ENCODE data around the gene COL5A1.

The COL5A1 gene

DNA sequence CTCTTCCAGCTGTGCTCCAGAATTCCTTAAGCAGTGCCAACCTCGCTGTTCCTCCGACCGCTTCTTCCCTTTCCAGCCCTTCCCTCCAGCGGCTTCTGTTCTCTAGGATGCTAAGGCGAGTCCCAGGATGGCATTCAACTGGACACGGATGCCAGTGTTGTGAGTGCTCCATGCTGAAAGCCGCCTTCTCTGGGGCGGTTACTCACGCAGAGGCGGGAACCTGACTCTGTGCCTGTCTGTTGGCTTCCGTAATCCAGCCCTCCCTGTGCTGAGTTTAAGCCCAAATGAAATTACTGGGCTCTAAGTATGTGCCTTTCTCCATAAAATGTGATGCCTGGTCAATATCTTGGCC lies 20.2 kb downstream of the COL5A1 start:
- Histone ChIP-seq H3K27me3 (ENCODE audit: control insufficient read depth in 1 of 2, insufficient read depth in 1 of 2, low read length in 2 of 2) (no peaks in the 10 kb centered on the region), H3K4ac (ENCODE audit: low read depth in 1 of 2, low read length in 2 of 2) (peak overlapping the region in 1 of 2 experiments; percentile 3), H2BK15ac (ENCODE audit: low read depth, poor library complexity, severe bottlenecking) (no peak overlapping the region), H3K36me3 (ENCODE audit: control insufficient read depth in 1 of 2, insufficient read depth in 2 of 2, low read depth in 1 of 2, low read length in 2 of 2) (peaks cover 9 to 32% of the 10 kb centered on the region in 2 experiments), H4K8ac (ENCODE audit: low read length) (peak overlapping the region; percentile 4), H3K27ac (ENCODE audit: low read length, poor library complexity, severe bottlenecking) (peak overlapping the region; percentile 86), H3K79me1 (replicated peaks; ENCODE audit: low read length, poor library complexity, severe bottlenecking) (peaks cover 40% of the 10 kb centered on the region), H4K91ac (ENCODE audit: low read length) (peak overlapping the region; percentile 1), H3K4me1 (ENCODE audit: control insufficient read depth, insufficient read depth, low read depth, low read length) (peaks cover 39% of the 10 kb centered on the region), H3K18ac (ENCODE audit: low read depth in 1 of 2, low read length in 2 of 2) (peak overlapping the region; percentile 34 to 63), H3K14ac (ENCODE audit: low read length in 2 of 2) (no peak overlapping the region), H2BK120ac (ENCODE audit: low read depth, low read length) (no peak overlapping the region), H3K4me2 (ENCODE audit: low read length, poor library complexity, severe bottlenecking) (no peak overlapping the region), H3K23ac (ENCODE audit: low read length in 2 of 2) (no peak overlapping the region), H2AFZ (ENCODE audit: low read depth, low read length) (no peak overlapping the region), H2BK5ac (ENCODE audit: low read depth, low read length, poor library complexity, severe bottlenecking) (no peak overlapping the region), H2AK5ac (ENCODE audit: low read length, severe bottlenecking) (no peak overlapping the region), H3K9me3 (ENCODE audit: control insufficient read depth, low read length) (no peaks in the 10 kb centered on the region), H2BK12ac (ENCODE audit: low read length in 2 of 2) (no peak overlapping the region), H3K9ac (ENCODE audit: low read length) (peak overlapping the region; percentile 82), H3K4me3 (ENCODE audit: insufficient read depth in 1 of 2, low read depth in 1 of 2, low read length in 2 of 2) (peak overlapping the region in 1 of 2 experiments; percentile 57)
- WGBS, result 37% methylated on average over 11 of the region's 11 CpGs
- no peak for DNase-seq

DNA sequence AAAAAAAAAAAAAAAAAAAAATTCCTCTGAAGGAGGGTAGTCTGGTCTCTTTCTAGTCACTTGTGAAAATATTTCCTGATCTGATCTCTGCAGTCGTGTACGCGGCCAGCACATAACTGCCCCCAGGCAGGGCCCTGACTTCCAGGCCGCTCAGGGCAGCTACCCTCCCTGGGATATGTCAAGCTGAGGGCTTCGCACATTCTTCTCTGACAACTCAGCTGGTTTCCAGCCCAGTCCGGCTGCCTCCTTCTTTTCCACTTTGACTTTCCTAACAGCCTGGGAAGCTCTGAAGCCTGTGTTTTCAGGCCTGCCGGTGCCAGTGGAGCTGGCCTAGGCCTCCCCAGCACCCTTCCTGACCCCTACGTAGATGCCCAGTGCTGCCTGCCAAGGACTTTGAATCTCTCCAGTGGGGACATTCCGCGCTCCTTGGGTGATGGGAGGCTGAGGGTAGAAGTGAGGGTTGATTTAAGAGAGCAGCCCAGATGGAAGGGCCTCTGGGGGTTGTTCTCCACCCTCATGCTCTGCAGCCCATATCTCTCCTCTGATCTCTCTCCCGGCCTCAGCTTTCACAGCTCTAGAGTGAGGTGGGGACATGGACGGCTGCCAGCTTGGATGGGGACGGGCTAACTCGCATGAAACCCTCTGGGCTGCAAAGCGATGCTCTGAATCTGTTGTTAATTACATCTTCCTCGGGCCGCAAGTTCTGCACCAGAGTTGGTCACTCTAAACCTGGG lies 20.7 kb downstream of the COL5A1 start:
- Histone ChIP-seq H3K9ac (ENCODE audit: low read length) (peak overlapping the region; percentile 82), H3K27me3 (ENCODE audit: control insufficient read depth in 1 of 2, insufficient read depth in 1 of 2, low read length in 2 of 2) (no peaks in the 10 kb centered on the region), H3K4me1 (ENCODE audit: control insufficient read depth, insufficient read depth, low read depth, low read length) (peaks cover 43% of the 10 kb centered on the region), H2BK120ac (ENCODE audit: low read depth, low read length) (no peak overlapping the region), H4K8ac (ENCODE audit: low read length) (no peak overlapping the region), H3K18ac (ENCODE audit: low read depth in 1 of 2, low read length in 2 of 2) (peak overlapping the region; percentile 76 to 84), H3K4ac (ENCODE audit: low read depth in 1 of 2, low read length in 2 of 2) (no peak overlapping the region), H3K27ac (ENCODE audit: low read length, poor library complexity, severe bottlenecking) (peak overlapping the region; percentile 86), H3K23ac (ENCODE audit: low read length in 2 of 2) (no peak overlapping the region), H4K91ac (ENCODE audit: low read length) (peak overlapping the region; percentile 81), H3K79me1 (replicated peaks; ENCODE audit: low read length, poor library complexity, severe bottlenecking) (peaks cover 43% of the 10 kb centered on the region), H3K4me2 (ENCODE audit: low read length, poor library complexity, severe bottlenecking) (no peak overlapping the region), H2BK12ac (ENCODE audit: low read length in 2 of 2) (peak overlapping the region in 1 of 2 experiments; percentile 69), H2BK15ac (ENCODE audit: low read depth, poor library complexity, severe bottlenecking) (no peak overlapping the region), H3K9me3 (ENCODE audit: control insufficient read depth, low read length) (no peaks in the 10 kb centered on the region), H2BK5ac (ENCODE audit: low read depth, low read length, poor library complexity, severe bottlenecking) (no peak overlapping the region), H3K4me3 (ENCODE audit: insufficient read depth in 1 of 2, low read depth in 1 of 2, low read length in 2 of 2) (peak overlapping the region in 1 of 2 experiments; percentile 57), H2AFZ (ENCODE audit: low read depth, low read length) (no peak overlapping the region), H2AK5ac (ENCODE audit: low read length, severe bottlenecking) (peak overlapping the region; percentile 43), H3K36me3 (ENCODE audit: control insufficient read depth in 1 of 2, insufficient read depth in 2 of 2, low read depth in 1 of 2, low read length in 2 of 2) (peaks cover 9 to 37% of the 10 kb centered on the region in 2 experiments), H3K14ac (ENCODE audit: low read length in 2 of 2) (no peak overlapping the region)
- 6% methylated on average over 14 of the region's 17 CpGs for WGBS
- peak; percentile 98 for DNase-seq

DNA sequence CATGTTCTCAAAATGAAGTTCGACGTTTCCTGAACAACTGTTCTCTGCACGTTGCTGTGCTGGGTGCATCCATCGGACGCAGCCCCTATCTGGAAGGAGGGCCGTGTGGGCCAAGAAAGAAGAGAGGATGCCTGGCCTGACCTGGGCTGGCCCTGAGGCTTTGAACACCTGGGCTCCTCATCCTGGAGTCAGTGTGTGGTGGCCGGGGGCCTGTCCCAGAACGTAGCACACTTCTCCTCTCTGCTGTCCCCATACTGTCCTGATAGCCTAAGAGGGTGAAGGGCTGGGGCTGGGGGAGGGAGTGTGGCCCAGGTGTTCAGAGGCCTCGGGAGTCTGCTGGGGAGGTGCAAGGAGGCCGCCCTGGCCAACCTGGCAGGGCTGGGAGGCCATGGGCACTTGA lies 21.5 kb downstream of the COL5A1 start:
- DNase-seq, result no peak
- WGBS, result 71% methylated on average over 6 of the region's 10 CpGs
- Histone ChIP-seq H3K18ac (ENCODE audit: low read depth in 1 of 2, low read length in 2 of 2) (peak overlapping the region; percentile 60 to 92), H4K8ac (ENCODE audit: low read length) (peak overlapping the region; percentile 57), H3K36me3 (ENCODE audit: control insufficient read depth in 1 of 2, insufficient read depth in 2 of 2, low read depth in 1 of 2, low read length in 2 of 2) (peaks cover 9 to 35% of the 10 kb centered on the region in 2 experiments), H2BK12ac (ENCODE audit: low read length in 2 of 2) (peak overlapping the region; percentile 14 to 73), H3K27ac (ENCODE audit: low read length, poor library complexity, severe bottlenecking) (peak overlapping the region; percentile 86), H3K23ac (ENCODE audit: low read length in 2 of 2) (no peak overlapping the region), H4K91ac (ENCODE audit: low read length) (peak overlapping the region; percentile 34), H3K9me3 (ENCODE audit: control insufficient read depth, low read length) (no peaks in the 10 kb centered on the region), H2AK5ac (ENCODE audit: low read length, severe bottlenecking) (peak overlapping the region; percentile 36), H3K4ac (ENCODE audit: low read depth in 1 of 2, low read length in 2 of 2) (peak overlapping the region; percentile 45 to 75), H3K4me3 (ENCODE audit: insufficient read depth in 1 of 2, low read depth in 1 of 2, low read length in 2 of 2) (peak overlapping the region in 1 of 2 experiments; percentile 57), H2BK15ac (ENCODE audit: low read depth, poor library complexity, severe bottlenecking) (no peak overlapping the region), H3K4me2 (ENCODE audit: low read length, poor library complexity, severe bottlenecking) (peak overlapping the region; percentile 7), H3K14ac (ENCODE audit: low read length in 2 of 2) (peak overlapping the region in 1 of 2 experiments; percentile 93), H3K9ac (ENCODE audit: low read length) (peak overlapping the region; percentile 82), H3K79me1 (replicated peaks; ENCODE audit: low read length, poor library complexity, severe bottlenecking) (peaks cover 45% of the 10 kb centered on the region), H3K27me3 (ENCODE audit: control insufficient read depth in 1 of 2, insufficient read depth in 1 of 2, low read length in 2 of 2) (no peaks in the 10 kb centered on the region), H3K4me1 (ENCODE audit: control insufficient read depth, insufficient read depth, low read depth, low read length) (peaks cover 41% of the 10 kb centered on the region), H2BK120ac (ENCODE audit: low read depth, low read length) (peak overlapping the region; percentile 27), H2BK5ac (ENCODE audit: low read depth, low read length, poor library complexity, severe bottlenecking) (no peak overlapping the region), H2AFZ (ENCODE audit: low read depth, low read length) (no peak overlapping the region)

DNA sequence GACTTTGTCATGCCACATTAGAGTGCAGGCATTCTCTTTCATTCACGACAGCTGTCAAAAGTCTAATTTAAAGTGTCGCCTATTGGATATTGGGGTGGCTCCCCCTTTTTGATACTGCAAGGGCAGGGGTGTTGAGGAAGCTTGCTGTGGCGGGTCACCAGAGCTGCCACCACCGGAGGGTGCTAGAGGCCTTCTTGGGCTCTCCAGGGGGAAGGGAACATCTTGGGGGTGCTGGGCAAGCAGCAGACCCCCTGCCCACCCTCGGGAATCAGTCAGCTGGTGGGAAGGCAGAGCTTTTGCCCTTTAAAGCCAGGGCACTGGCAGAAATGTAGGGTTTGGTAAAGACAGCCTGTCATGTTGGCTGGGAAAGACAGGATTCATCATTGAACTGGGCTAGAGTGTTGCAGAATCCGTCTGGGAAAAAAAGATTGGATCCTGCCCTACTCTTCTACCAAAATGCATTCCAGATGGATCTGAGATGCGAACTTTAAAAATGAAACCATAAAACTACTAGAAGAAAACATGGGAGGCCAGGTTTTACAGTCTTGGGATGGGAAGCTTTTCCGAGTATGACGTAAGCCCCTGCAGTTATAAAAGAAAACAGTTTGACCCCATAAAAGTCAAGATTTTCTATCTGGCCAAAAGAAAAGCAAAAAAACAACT lies 22.3 kb downstream of the COL5A1 start:
- Histone ChIP-seq H3K4ac (ENCODE audit: low read depth in 1 of 2, low read length in 2 of 2) (peak overlapping the region in 1 of 2 experiments; percentile 24), H3K4me1 (ENCODE audit: control insufficient read depth, insufficient read depth, low read depth, low read length) (peaks cover 36% of the 10 kb centered on the region), H4K91ac (ENCODE audit: low read length) (peak overlapping the region; percentile 52), H3K23ac (ENCODE audit: low read length in 2 of 2) (no peak overlapping the region), H3K27me3 (ENCODE audit: control insufficient read depth in 1 of 2, insufficient read depth in 1 of 2, low read length in 2 of 2) (no peaks in the 10 kb centered on the region), H2BK15ac (ENCODE audit: low read depth, poor library complexity, severe bottlenecking) (peak overlapping the region; percentile 87), H3K18ac (ENCODE audit: low read depth in 1 of 2, low read length in 2 of 2) (peak overlapping the region; percentile 37 to 52), H3K79me1 (replicated peaks; ENCODE audit: low read length, poor library complexity, severe bottlenecking) (peaks cover 47% of the 10 kb centered on the region), H2AK5ac (ENCODE audit: low read length, severe bottlenecking) (peak overlapping the region; percentile 22), H3K27ac (ENCODE audit: low read length, poor library complexity, severe bottlenecking) (no peak overlapping the region), H3K36me3 (ENCODE audit: control insufficient read depth in 1 of 2, insufficient read depth in 2 of 2, low read depth in 1 of 2, low read length in 2 of 2) (peaks cover 9 to 32% of the 10 kb centered on the region in 2 experiments), H3K9me3 (ENCODE audit: control insufficient read depth, low read length) (no peaks in the 10 kb centered on the region), H3K14ac (ENCODE audit: low read length in 2 of 2) (no peak overlapping the region), H3K4me3 (ENCODE audit: insufficient read depth in 1 of 2, low read depth in 1 of 2, low read length in 2 of 2) (no peak overlapping the region), H3K4me2 (ENCODE audit: low read length, poor library complexity, severe bottlenecking) (no peak overlapping the region), H4K8ac (ENCODE audit: low read length) (no peak overlapping the region), H2AFZ (ENCODE audit: low read depth, low read length) (no peak overlapping the region), H3K9ac (ENCODE audit: low read length) (peak overlapping the region; percentile 82), H2BK120ac (ENCODE audit: low read depth, low read length) (no peak overlapping the region), H2BK12ac (ENCODE audit: low read length in 2 of 2) (peak overlapping the region; percentile 35 to 60), H2BK5ac (ENCODE audit: low read depth, low read length, poor library complexity, severe bottlenecking) (no peak overlapping the region)
- no peak for DNase-seq
- 94% methylated on average over 7 of the region's 9 CpGs for WGBS

All from mesenchymal stem cell (in vitro differentiated cells and primary cell).